Measurements from ENCODE around the gene NFKBIE. TPM values are rescaled to one million over a fixed set of nuclear protein-coding genes. Genes with fewer than 3 reads are reported as not detected.

Gene NFKBIE
- total and polyA plus RNA-seq, 2 of the 13 experiments (the other 11 are each of a cell fraction or from before 2014, with no cell fraction given) = 6.7 to 14.5 TPM

DNA sequence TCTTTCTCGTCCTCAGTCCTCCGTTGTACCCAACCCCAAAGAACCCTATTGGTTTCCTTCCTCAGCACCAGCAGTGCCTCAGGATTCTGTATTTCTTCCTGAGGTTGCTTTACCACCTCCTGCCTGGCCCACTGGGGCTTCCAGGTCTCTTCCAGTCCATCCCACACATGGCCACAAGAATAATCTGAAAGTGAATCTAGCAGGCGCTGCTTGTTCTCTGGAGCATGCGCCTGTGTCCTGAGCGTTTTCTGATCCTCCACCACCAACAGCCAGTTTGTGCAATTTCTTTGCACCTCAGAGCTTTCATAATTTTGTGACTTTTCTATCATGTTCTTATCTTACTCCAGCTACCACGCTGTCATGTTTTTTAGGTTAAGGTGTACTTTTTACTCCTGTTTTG lies 30.1 kb downstream of the NFKBIE start:
- H3K4me2 ChIP-seq (ENCODE audit: low read depth, low read length) = no peak overlapping the region
- H3K27me3 ChIP-seq (ENCODE audit: control insufficient read depth in 1 of 2, insufficient read depth in 2 of 2, low read length in 2 of 2) = no peaks in the 10 kb centered on the region
- 96% methylated on average over 6 of the region's 6 CpGs for WGBS (ENCODE audit: low lambda C conversion rate)
- H4K20me1 ChIP-seq (ENCODE audit: insufficient read depth, low read length) = no peaks in the 10 kb centered on the region
- no TSS peak for BruUV-seq (replicated peaks)
- H3K79me2 ChIP-seq (ENCODE audit: insufficient read depth, low read length) = no peaks in the 10 kb centered on the region
- no peak overlapping the region for H2AFZ ChIP-seq (ENCODE audit: low read length)
- in situ Hi-C loops (cut with HindIII; ENCODE audit: extremely low pct_ligation_motif_present, low pct_unique_long_range_greater_than_20kb) (loop anchor here (5.0 kb wide), 1 partner anchor 133 kb away; no protein-coding TSS in a partner anchor), intact Hi-C loops (cut with micrococcal nuclease; ENCODE audit: unreplicated experiment) (loop anchor here (2.0 to 5.0 kb wide), 2 partner anchors 123 to 138 kb away; no protein-coding TSS in a partner anchor)
- no peak overlapping the region for H3K9ac ChIP-seq (ENCODE audit: insufficient read depth, low read depth, low read length)
- peaks cover 5 to 15% of the 10 kb centered on the region in 2 experiments for H3K36me3 ChIP-seq (replicated peaks in 1 of 2; ENCODE audit: control insufficient read depth in 1 of 2, insufficient read depth in 2 of 2, low read length in 2 of 2)
- H3K27ac ChIP-seq (ENCODE audit: extremely low read length, insufficient read depth, low read length) = no peak overlapping the region
- peaks cover 52% of the 10 kb centered on the region for H3K4me1 ChIP-seq (ENCODE audit: insufficient read depth, low read length)
- DNase-seq (ENCODE audit: low spot score) (no peak), ATAC-seq (no peak), FAIRE-seq (no peak)
- no peaks in the 10 kb centered on the region for H3K9me3 ChIP-seq (ENCODE audit: low read length)
- H3K4me3 ChIP-seq (replicated peaks in 1 of 3; ENCODE audit: insufficient read depth in 1 of 3, low read depth in 2 of 3, low read length in 3 of 3) = no peak overlapping the region
- ChIA-PET POLR2A (interaction anchor here (1.4 to 3.7 kb wide), 5 partner anchors 11 to 140 kb away, joined by 4 to 48 read pairs (median 14); partner anchors contain the start of genes HSP90AB1, SLC29A1 and SLC35B2), CTCF (ENCODE audit: low intra/inter-chr PET ratio, low total read pairs) (interaction anchor here (1.1 to 5.3 kb wide), 5 partner anchors 13 to 139 kb away, joined by 4 to 38 read pairs (median 18); partner anchors contain the start of gene SLC29A1)
- TF ChIP-seq KMT2A (CRISPR knock-in tag; IDR thresholded peaks at IDR 0.05) (no peak), ZNF484 (CRISPR knock-in tag; IDR thresholded peaks at IDR 0.05; ENCODE audit: borderline replicate concordance, low read depth) (no peak), ZNF850 (CRISPR knock-in tag; conservative IDR thresholded peaks at IDR 0.05) (no peak), HMG20A (CRISPR knock-in tag; IDR thresholded peaks at IDR 0.05; ENCODE audit: borderline replicate concordance) (no peak), PHF20 (CRISPR knock-in tag; IDR thresholded peaks at IDR 0.05) (no peak), HNRNPH1 (optimal IDR thresholded peaks at IDR 0.05; ENCODE audit: low read depth, low read length) (no peak), SNAPC2 (CRISPR knock-in tag; IDR thresholded peaks at IDR 0.05) (no peak), ONECUT2 (CRISPR knock-in tag; IDR thresholded peaks at IDR 0.05) (no peak), PHF21A (CRISPR knock-in tag; IDR thresholded peaks at IDR 0.05) (no peak), ZNF572 (CRISPR knock-in tag; IDR thresholded peaks at IDR 0.05) (no peak), ZNF225 (CRISPR knock-in tag; IDR thresholded peaks at IDR 0.05) (no peak), ZNF337 (CRISPR knock-in tag; IDR thresholded peaks at IDR 0.05; ENCODE audit: borderline replicate concordance, low read depth) (no peak), ZNF530 (CRISPR knock-in tag; IDR thresholded peaks at IDR 0.05; ENCODE audit: low read depth) (no peak), NRL (CRISPR knock-in tag; IDR thresholded peaks at IDR 0.05; ENCODE audit: borderline replicate concordance) (no peak)
- TF ChIP-seq, protein P1, sequence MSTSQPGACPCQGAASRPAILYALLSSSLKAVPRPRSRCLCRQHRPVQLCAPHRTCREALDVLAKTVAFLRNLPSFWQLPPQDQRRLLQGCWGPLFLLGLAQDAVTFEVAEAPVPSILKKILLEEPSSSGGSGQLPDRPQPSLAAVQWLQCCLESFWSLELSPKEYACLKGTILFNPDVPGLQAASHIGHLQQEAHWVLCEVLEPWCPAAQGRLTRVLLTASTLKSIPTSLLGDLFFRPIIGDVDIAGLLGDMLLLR (CRISPR knock-in tag; IDR thresholded peaks at IDR 0.05) = no peak
- TF ChIP-seq, protein P2, sequence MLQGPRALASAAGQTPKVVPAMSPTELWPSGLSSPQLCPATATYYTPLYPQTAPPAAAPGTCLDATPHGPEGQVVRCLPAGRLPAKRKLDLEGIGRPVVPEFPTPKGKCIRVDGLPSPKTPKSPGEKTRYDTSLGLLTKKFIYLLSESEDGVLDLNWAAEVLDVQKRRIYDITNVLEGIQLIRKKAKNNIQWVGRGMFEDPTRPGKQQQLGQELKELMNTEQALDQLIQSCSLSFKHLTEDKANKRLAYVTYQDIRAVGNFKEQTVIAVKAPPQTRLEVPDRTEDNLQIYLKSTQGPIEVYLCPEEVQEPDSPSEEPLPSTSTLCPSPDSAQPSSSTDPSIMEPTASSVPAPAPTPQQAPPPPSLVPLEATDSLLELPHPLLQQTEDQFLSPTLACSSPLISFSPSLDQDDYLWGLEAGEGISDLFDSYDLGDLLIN (CRISPR knock-in tag; IDR thresholded peaks at IDR 0.05; ENCODE audit: borderline replicate concordance) = no peak

All from HepG2 (cell line).